ENCODE data around the gene CCDC170. TPM values are rescaled to one million over a fixed set of nuclear protein-coding genes. Genes with fewer than 3 reads are reported as not detected.

CCDC170 gene
- total RNA-seq, 1 donor from 2014 or later, result 0.07 TPM

- Histone ChIP-seq H3K27ac (no peak overlapping the region), H3K9ac (no peak overlapping the region), H2AFZ (replicated peaks) (no peak overlapping the region), H3K36me3 (no peaks in the 10 kb centered on the region), H3K4me1 (no peaks in the 10 kb centered on the region), H3F3A (ENCODE audit: low read depth) (no peaks in the 10 kb centered on the region), H3K27me3 (no peaks in the 10 kb centered on the region), H3K4me3 (no peak overlapping the region), H4K20me1 (ENCODE audit: low read depth) (no peaks in the 10 kb centered on the region), H3K79me2 (ENCODE audit: low read depth) (no peaks in the 10 kb centered on the region), H3K4me2 (no peak overlapping the region), H3K9me3 (ENCODE audit: low read depth) (no peaks in the 10 kb centered on the region)
- no peaks in the 10 kb centered on the region for H3K36me3 Mint-ChIP-seq
- H3K4me3 Mint-ChIP-seq, result no peak overlapping the region
- no peak for TF ChIP-seq EZH2phosphoT487 (IDR thresholded peaks at IDR 0.05)
- no peak for TF ChIP-seq EZH2 (IDR thresholded peaks at IDR 0.05)
- TF ChIP-seq, protein P1, sequence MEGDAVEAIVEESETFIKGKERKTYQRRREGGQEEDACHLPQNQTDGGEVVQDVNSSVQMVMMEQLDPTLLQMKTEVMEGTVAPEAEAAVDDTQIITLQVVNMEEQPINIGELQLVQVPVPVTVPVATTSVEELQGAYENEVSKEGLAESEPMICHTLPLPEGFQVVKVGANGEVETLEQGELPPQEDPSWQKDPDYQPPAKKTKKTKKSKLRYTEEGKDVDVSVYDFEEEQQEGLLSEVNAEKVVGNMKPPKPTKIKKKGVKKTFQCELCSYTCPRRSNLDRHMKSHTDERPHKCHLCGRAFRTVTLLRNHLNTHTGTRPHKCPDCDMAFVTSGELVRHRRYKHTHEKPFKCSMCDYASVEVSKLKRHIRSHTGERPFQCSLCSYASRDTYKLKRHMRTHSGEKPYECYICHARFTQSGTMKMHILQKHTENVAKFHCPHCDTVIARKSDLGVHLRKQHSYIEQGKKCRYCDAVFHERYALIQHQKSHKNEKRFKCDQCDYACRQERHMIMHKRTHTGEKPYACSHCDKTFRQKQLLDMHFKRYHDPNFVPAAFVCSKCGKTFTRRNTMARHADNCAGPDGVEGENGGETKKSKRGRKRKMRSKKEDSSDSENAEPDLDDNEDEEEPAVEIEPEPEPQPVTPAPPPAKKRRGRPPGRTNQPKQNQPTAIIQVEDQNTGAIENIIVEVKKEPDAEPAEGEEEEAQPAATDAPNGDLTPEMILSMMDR (IDR thresholded peaks at IDR 0.05), result no peak
- H3K9me3 Mint-ChIP-seq, result no peaks in the 10 kb centered on the region
- no peak for DNase-seq (ENCODE audit: low spot score)
- H3K4me1 Mint-ChIP-seq, result peaks cover 2% of the 10 kb centered on the region
- H3K27me3 Mint-ChIP-seq (ENCODE audit: insufficient read depth, low read depth), result peaks cover 2% of the 10 kb centered on the region
- no peak overlapping the region for H3K27ac Mint-ChIP-seq
These were observed 131.2 kb downstream of the CCDC170 start for GRCh38 chr6:151624900-151625536.

DNA sequence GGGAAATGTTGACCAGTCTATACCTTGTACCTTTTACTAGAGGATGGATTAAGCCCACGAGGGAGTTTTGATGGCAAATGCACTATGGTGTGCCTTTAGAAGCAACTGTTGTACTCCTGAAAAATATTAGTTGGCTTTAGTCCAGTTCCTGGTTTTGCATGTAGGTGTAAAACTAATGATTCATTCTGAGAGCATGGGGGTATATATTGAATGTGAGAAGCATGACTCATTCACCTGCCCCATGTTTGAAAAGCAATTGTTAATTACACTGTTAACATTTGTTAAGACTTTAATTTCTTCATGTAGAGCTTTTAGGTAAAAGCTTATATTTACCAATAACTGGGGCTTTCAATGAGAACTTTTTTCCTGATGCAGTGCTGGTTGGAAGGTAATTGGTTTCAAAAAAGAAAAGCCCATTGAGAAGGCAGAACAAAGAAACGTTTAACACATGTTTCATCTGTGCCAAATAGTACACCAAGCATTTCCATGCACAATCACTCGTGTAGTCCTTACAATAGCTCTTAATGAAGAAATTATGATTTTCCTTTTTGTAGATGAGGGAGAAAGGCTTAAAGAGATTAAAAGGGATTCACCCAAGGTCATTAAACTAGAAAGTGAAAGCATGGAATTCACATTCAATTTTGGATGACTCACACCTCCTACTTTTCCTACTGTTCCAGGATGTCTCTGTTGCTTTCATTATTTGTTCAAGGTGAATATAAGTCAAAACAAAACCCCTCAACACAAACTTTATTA is 134.1 kb downstream of the CCDC170 start:
- Histone ChIP-seq H3K79me2 (ENCODE audit: low read depth) (no peaks in the 10 kb centered on the region), H3K27me3 (no peaks in the 10 kb centered on the region), H3K4me1 (no peaks in the 10 kb centered on the region), H2AFZ (replicated peaks) (no peak overlapping the region), H3K36me3 (no peaks in the 10 kb centered on the region), H3K27ac (no peak overlapping the region), H3K9ac (no peak overlapping the region), H4K20me1 (ENCODE audit: low read depth) (no peaks in the 10 kb centered on the region), H3K4me3 (no peak overlapping the region), H3K4me2 (no peak overlapping the region), H3K9me3 (ENCODE audit: low read depth) (no peaks in the 10 kb centered on the region), H3F3A (ENCODE audit: low read depth) (no peaks in the 10 kb centered on the region)
- Mint-ChIP-seq H3K4me3 (no peak overlapping the region), H3K27me3 (ENCODE audit: insufficient read depth, low read depth) (peaks cover 3% of the 10 kb centered on the region), H3K4me1 (peaks cover 14% of the 10 kb centered on the region), H3K27ac (no peak overlapping the region), H3K36me3 (no peaks in the 10 kb centered on the region), H3K9me3 (no peaks in the 10 kb centered on the region)
- TF ChIP-seq EZH2phosphoT487 (IDR thresholded peaks at IDR 0.05) (no peak), EZH2 (IDR thresholded peaks at IDR 0.05) (no peak)
- TF ChIP-seq, protein P1 (IDR thresholded peaks at IDR 0.05), result no peak
- DNase-seq (ENCODE audit: low spot score), result no peak

DNA sequence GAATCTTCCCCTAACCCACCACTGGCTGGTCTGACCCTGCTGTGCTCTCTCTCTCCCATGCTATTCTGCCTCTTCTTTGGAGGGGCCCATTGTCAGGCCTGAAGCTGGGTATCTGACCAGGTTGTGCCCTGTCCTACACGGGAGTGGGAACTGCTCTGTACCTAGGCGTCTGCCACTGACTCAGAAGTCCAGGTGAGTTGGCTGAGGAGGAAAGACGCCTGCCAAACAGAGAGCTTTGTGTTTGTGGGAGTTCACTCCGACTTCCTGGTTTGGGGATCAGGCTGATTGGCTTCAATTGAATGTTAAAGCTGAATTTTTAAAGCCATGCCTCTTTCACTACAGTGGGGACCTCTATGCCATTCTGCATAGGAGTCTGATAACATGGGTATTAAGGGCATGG is 136.0 kb downstream of the CCDC170 start:
- Mint-ChIP-seq H3K27me3 (ENCODE audit: insufficient read depth, low read depth) (peaks cover 3% of the 10 kb centered on the region), H3K9me3 (no peaks in the 10 kb centered on the region), H3K27ac (no peak overlapping the region), H3K36me3 (no peaks in the 10 kb centered on the region), H3K4me3 (no peak overlapping the region), H3K4me1 (peaks cover 14% of the 10 kb centered on the region)
- Histone ChIP-seq H3K9me3 (ENCODE audit: low read depth) (no peaks in the 10 kb centered on the region), H3K4me3 (no peak overlapping the region), H2AFZ (replicated peaks) (peak overlapping the region; percentile 17), H3K36me3 (no peaks in the 10 kb centered on the region), H3K27me3 (no peaks in the 10 kb centered on the region), H3K79me2 (ENCODE audit: low read depth) (no peaks in the 10 kb centered on the region), H3F3A (ENCODE audit: low read depth) (no peaks in the 10 kb centered on the region), H4K20me1 (ENCODE audit: low read depth) (no peaks in the 10 kb centered on the region), H3K9ac (no peak overlapping the region), H3K4me2 (no peak overlapping the region), H3K27ac (no peak overlapping the region), H3K4me1 (no peaks in the 10 kb centered on the region)
- TF ChIP-seq EZH2phosphoT487 (IDR thresholded peaks at IDR 0.05) (no peak), EZH2 (IDR thresholded peaks at IDR 0.05) (no peak)
- TF ChIP-seq, protein P1 (IDR thresholded peaks at IDR 0.05), result no peak
- DNase-seq (ENCODE audit: low spot score), result no peak

Data from neural progenitor cell (in vitro differentiated cells).